ENCODE data around the gene ELAC1.

ELAC1 gene

DNA sequence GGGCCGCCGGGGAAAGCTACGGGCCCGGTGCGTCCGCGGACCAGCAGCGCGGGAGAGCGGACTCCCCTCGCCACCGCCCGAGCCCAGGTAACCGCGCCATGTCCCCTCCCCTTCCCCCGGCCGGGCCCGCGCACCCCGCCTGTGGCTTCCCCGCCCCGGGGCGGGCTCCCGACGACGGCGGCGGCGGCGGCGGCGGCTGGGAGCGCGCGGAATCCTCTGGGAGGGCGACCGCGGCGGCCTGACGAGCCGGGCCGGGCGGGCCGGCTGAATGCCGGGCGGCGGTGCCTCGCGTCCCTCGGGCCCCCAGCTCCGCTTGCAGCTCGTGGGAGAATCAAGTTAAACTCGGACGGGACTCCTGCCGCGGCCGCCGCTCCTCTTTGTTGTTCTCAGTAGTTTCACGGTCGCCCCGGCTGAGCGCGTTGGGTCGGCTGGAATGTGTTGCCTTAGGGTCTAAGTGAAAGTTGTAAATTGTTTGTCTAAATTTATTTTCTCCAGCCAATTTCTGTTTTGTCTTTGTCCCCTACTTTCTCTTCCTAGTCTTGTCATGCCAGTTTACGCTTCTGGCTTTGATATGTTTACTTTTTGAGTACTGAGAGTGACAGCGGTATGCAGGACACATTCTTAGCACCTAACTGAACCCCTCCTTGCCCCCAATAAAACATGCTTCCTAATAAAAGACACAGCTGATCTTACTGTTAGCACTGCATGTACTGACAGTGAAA lies 62.9 kb downstream of the ELAC1 start:
- DNase-seq (ENCODE audit: extremely low spot score), result peak; percentile 77
- ChIA-PET POLR2A (interaction anchor here (0.5 to 1.2 kb wide), 5 partner anchors 11 to 152 kb away, joined by 3 to 6 read pairs (median 5); partner anchors contain the start of gene ME2), CTCF (interaction anchor here (0.9 to 2.9 kb wide), 7 partner anchors 9 to 210 kb away, joined by 3 to 11 read pairs (median 4); no protein-coding TSS in a partner anchor)
- TF ChIP-seq, protein P1, sequence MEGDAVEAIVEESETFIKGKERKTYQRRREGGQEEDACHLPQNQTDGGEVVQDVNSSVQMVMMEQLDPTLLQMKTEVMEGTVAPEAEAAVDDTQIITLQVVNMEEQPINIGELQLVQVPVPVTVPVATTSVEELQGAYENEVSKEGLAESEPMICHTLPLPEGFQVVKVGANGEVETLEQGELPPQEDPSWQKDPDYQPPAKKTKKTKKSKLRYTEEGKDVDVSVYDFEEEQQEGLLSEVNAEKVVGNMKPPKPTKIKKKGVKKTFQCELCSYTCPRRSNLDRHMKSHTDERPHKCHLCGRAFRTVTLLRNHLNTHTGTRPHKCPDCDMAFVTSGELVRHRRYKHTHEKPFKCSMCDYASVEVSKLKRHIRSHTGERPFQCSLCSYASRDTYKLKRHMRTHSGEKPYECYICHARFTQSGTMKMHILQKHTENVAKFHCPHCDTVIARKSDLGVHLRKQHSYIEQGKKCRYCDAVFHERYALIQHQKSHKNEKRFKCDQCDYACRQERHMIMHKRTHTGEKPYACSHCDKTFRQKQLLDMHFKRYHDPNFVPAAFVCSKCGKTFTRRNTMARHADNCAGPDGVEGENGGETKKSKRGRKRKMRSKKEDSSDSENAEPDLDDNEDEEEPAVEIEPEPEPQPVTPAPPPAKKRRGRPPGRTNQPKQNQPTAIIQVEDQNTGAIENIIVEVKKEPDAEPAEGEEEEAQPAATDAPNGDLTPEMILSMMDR (IDR thresholded peaks at IDR 0.05; ENCODE audit: control extremely low read depth, extremely low read depth, low read depth, missing control alignments), result no peak

DNA sequence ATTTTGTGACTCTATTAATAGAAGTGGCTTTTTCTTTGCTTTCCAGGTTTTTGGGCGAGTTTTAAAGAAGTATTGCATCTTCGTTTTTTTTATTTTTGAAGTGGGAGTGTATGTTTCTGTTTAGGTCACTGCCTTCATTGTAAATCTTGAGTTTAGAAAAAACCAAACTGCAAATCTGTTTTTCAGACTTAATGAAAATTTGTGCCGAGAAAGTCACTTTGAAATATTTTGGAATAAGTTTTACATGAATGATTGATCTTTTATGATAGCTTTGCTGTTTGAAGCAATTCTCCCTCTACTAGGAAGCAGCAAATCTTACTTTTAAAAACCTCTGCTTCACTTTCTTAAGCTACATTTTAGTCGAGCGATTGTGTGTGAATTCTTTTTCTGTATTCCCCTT lies 64.4 kb downstream of the ELAC1 start:
- CTCF ChIA-PET, result interaction anchor here (0.7 to 1.6 kb wide), 4 partner anchors 13 to 122 kb away, joined by 3 to 4 read pairs (median 4); no protein-coding TSS in a partner anchor
- DNase-seq (ENCODE audit: extremely low spot score), result no peak
- POLR2A ChIA-PET, result interaction anchor here (0.5 kb wide), 1 partner anchor 62 kb away, joined by 3 read pairs; no protein-coding TSS in a partner anchor
- TF ChIP-seq, protein P1 (IDR thresholded peaks at IDR 0.05; ENCODE audit: control extremely low read depth, extremely low read depth, low read depth, missing control alignments), result no peak

DNA sequence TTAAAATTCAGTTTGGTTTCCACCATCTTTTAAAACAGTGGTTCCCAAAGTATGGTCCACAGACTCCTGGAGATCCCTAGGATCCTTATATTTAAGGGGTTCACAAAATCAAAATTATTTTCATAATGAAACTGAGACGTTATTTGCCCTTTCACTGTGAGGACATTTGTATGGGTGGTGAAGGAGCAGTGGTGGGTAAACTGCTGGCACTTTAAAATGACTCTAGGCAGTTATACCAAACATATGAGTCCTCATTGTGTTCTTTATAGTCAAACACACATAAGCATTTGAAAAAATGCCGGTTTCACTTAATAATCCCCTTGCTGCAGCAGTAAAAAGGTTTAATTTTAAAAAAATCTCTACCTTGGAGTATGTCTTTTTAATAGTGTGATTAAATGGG lies 69.4 kb downstream of the ELAC1 start:
- TF ChIP-seq, protein P1 (IDR thresholded peaks at IDR 0.05; ENCODE audit: control extremely low read depth, extremely low read depth, low read depth, missing control alignments), result no peak
- DNase-seq (ENCODE audit: extremely low spot score), result no peak
- ChIA-PET CTCF (interaction anchor here (1.6 to 7.0 kb wide), 3 partner anchors 9 to 18 kb away, joined by 4 to 52 read pairs (median 25); no protein-coding TSS in a partner anchor), POLR2A (no interaction called here)

All from GM10248 (cell line).